Glutamatergic neuron (in vitro differentiated cells): ENCODE results near the gene LILRB1. TPM values are rescaled to one million over a fixed set of nuclear protein-coding genes. Genes with fewer than 3 reads are reported as not detected.
"Not testable (repeated sequence)": the region's sequence is repeated elsewhere in the genome, so short reads cannot be mapped to it uniquely, and the experiment has no call there.

ENCODE experiments used
- DNase-seq: peaks from one replicate; pipeline ENCODE4 v3.0.0; 2022
- H3K27ac Mint-ChIP-seq: one replicate; pipeline ENCODE4 v1.8.0; 2020; ENCODE audit warnings: mild to moderate bottlenecking, mixed read lengths, inconsistent platforms; ENCODE audit not compliant: unreplicated experiment
- H3K27me3 Mint-ChIP-seq: one replicate; pipeline ENCODE4 v1.8.0; 2020; ENCODE audit warnings: mild to moderate bottlenecking, moderate library complexity, mixed read lengths, inconsistent platforms; ENCODE audit not compliant: unreplicated experiment
- H3K36me3 Mint-ChIP-seq: one replicate; pipeline ENCODE4 v1.8.0; 2020; ENCODE audit warnings: mild to moderate bottlenecking, mixed read lengths, inconsistent platforms; ENCODE audit not compliant: unreplicated experiment
- H3K4me1 Mint-ChIP-seq: one replicate; pipeline ENCODE4 v1.8.0; 2020; ENCODE audit warnings: mild to moderate bottlenecking, low read depth, mixed read lengths, inconsistent platforms; ENCODE audit not compliant: unreplicated experiment
- H3K4me3 Mint-ChIP-seq: one replicate; pipeline ENCODE4 v1.8.0; 2020; ENCODE audit warnings: mild to moderate bottlenecking, mixed read lengths, inconsistent platforms; ENCODE audit not compliant: unreplicated experiment
- H3K9me3 Mint-ChIP-seq: one replicate; pipeline ENCODE4 v1.8.0; 2020; ENCODE audit warnings: mild to moderate bottlenecking, moderate library complexity, mixed read lengths, inconsistent platforms; ENCODE audit not compliant: unreplicated experiment
- total RNA-seq: library from RNA; stranded (reverse); fragmentation: NEBNext Ultra II Directional; extraction: Animal tissue kit (Norgen Biotek cat#: 25700); gene quantifications from one replicate; pipeline ENCODE4 v1.2.1, GENCODE V29; 2021; ENCODE audit not compliant: unreplicated experiment
- TF ChIP-seq, protein P1 (sequence below): fragments of 200-600 bp; sonication (generic); IDR thresholded peaks from one replicate; pipeline ENCODE4 v1.5.0; 2021; ENCODE audit not compliant: partially characterized antibody, unreplicated experiment

LILRB1 gene
- total RNA-seq, 1 donor from 2014 or later = 0.22 TPM

GRCh38 chr19:54616821-54617560, 13.3 kb upstream of the LILRB1 start:
- TF ChIP-seq, protein P1, sequence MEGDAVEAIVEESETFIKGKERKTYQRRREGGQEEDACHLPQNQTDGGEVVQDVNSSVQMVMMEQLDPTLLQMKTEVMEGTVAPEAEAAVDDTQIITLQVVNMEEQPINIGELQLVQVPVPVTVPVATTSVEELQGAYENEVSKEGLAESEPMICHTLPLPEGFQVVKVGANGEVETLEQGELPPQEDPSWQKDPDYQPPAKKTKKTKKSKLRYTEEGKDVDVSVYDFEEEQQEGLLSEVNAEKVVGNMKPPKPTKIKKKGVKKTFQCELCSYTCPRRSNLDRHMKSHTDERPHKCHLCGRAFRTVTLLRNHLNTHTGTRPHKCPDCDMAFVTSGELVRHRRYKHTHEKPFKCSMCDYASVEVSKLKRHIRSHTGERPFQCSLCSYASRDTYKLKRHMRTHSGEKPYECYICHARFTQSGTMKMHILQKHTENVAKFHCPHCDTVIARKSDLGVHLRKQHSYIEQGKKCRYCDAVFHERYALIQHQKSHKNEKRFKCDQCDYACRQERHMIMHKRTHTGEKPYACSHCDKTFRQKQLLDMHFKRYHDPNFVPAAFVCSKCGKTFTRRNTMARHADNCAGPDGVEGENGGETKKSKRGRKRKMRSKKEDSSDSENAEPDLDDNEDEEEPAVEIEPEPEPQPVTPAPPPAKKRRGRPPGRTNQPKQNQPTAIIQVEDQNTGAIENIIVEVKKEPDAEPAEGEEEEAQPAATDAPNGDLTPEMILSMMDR = no peak
- H3K4me1 Mint-ChIP-seq = no peaks in the 10 kb centered on the region
- no peaks in the 10 kb centered on the region for H3K27me3 Mint-ChIP-seq
- peaks cover 5% of the 10 kb centered on the region for H3K9me3 Mint-ChIP-seq
- no peak overlapping the region for H3K27ac Mint-ChIP-seq
- no peak for DNase-seq
- no peak overlapping the region for H3K4me3 Mint-ChIP-seq
- peaks cover 23% of the 10 kb centered on the region for H3K36me3 Mint-ChIP-seq

DNA sequence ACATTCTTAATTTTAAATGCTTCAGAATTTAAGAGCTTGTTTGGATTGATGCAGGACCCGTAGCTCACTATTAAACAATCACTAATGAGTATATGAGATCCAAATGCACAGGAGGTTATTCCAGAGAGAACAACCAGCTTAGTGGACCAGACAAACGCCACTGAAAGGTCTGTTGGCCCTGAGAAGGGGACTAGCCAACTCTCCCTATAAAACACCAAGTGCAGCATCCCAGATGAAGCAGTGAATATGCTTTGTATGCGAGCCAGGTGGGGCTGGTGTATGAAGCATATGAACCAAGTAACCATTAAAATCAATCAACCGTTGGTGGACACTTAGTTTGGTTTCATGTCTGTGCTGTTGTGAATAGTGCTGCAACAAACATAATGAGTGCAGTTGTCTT, 9.8 kb upstream of the LILRB1 start:
- Mint-ChIP-seq H3K36me3 (peaks cover 16% of the 10 kb centered on the region), H3K27ac (no peak overlapping the region), H3K4me3 (no peak overlapping the region), H3K4me1 (no peaks in the 10 kb centered on the region), H3K9me3 (no peaks in the 10 kb centered on the region), H3K27me3 (no peaks in the 10 kb centered on the region)
- DNase-seq = no peak
- TF ChIP-seq, protein P1 = no peak

DNA sequence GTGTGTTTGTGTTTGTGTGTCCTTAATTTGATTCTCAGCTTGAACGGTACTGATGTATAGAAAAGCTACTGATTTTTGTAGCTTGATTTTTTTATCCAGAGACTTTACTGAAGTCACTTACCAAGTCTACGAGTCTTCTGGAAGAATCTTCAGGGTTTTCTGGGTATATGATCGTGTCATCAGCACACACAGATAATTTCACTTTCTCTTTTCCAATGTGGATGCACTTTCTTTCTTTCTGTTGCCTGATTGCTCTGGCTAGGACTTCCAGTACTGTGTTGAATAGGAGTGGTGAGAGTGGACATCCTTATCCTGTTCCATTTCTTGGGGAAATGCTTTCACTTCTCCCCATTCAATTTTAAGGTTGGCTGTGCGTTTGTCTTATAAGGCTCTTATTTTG, 7.9 kb upstream of the LILRB1 start:
- Mint-ChIP-seq H3K9me3 (peaks cover 4% of the 10 kb centered on the region), H3K4me1 (no peaks in the 10 kb centered on the region), H3K27me3 (peaks cover 2% of the 10 kb centered on the region), H3K27ac (no peak overlapping the region), H3K4me3 (no peak overlapping the region), H3K36me3 (peaks cover 2% of the 10 kb centered on the region)
- TF ChIP-seq, protein P1 = no peak
- DNase-seq = no peak

- not testable (repeated sequence) for H3K27ac Mint-ChIP-seq, H3K27me3 Mint-ChIP-seq, H3K4me3 Mint-ChIP-seq, H3K4me1 Mint-ChIP-seq, H3K9me3 Mint-ChIP-seq, DNase-seq, H3K36me3 Mint-ChIP-seq
Measured at GRCh38 chr19:54624234-54624633, 6.0 kb upstream of the LILRB1 start.

GRCh38 chr19:54624934-54625730, 5.2 kb upstream of the LILRB1 start:
- DNase-seq, H3K27me3 Mint-ChIP-seq, H3K36me3 Mint-ChIP-seq, H3K9me3 Mint-ChIP-seq, H3K4me3 Mint-ChIP-seq, H3K27ac Mint-ChIP-seq, H3K4me1 Mint-ChIP-seq: not testable (repeated sequence)

GRCh38 chr19:54626757-54627156, 3.5 kb upstream of the LILRB1 start:
- H3K4me3 Mint-ChIP-seq = no peak overlapping the region
- H3K9me3 Mint-ChIP-seq = peaks cover 4% of the 10 kb centered on the region
- H3K36me3 Mint-ChIP-seq = no peaks in the 10 kb centered on the region
- peaks cover 2% of the 10 kb centered on the region for H3K27me3 Mint-ChIP-seq
- H3K27ac Mint-ChIP-seq = no peak overlapping the region
- TF ChIP-seq, protein P1 = no peak
- H3K4me1 Mint-ChIP-seq = no peaks in the 10 kb centered on the region
- DNase-seq = no peak

GRCh38 chr19:54627912-54628311, 2.4 kb upstream of the LILRB1 start:
- H3K36me3 Mint-ChIP-seq, H3K4me1 Mint-ChIP-seq, DNase-seq, H3K9me3 Mint-ChIP-seq, H3K27me3 Mint-ChIP-seq, H3K4me3 Mint-ChIP-seq, H3K27ac Mint-ChIP-seq: not testable (repeated sequence)
